ENCODE results near the gene RANGAP1. TPM values are rescaled to one million over a fixed set of nuclear protein-coding genes. Genes with fewer than 3 reads are reported as not detected.

Gene RANGAP1
- total RNA-seq, 2 experiments from 2014 or later = 150 to 151 TPM

DNA sequence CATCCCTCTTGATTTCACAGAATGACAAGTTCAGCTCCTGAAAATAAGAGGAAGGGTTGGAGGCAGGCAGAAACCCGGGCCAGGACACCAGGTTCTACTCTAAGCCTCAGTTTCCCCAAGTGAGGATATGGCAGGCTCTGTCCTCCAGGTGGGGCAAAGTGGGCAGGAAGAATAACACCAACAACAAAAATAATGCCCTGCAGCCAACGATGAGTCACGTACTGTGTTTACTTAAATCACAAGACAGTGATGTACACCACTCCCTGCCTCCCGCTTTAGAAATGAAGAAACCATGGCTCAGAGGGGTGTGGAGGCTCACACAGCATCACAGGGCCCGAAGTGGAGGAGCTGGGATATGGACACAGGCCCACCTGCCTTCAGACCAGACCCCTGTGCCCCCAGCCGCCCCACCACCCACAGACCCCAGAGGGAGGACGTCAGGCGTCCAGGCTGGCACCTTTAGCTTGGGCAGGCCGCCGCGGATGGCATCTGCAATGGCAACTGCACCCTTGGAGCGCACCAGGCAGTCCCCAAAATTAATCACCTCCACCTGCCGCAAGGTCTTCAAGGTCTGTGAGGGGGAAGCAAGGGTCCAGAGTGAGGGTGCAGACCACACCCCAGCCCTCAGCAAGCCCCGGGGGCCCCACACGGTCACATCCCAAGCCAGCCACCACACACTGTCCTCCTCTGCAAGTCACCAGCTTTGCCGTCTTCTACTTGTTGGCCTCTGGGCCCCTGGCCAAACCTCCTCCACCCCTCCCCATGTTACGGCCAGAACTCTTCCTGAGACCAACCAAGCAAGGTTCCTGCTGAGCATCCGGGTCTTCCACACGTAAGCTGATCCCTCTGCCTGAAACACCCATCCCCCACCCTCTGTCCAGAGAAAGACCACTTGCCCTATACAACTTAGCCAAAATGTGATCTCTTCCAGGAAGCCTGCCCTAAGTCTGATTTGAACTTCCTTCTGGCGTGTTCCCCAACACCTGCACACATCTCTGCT is 29.4 kb downstream of the RANGAP1 start:
- ChIA-PET POLR2A (interaction anchor here (1.0 to 1.8 kb wide), 5 partner anchors 13 to 84 kb away, joined by 3 to 6 read pairs (median 3); partner anchors contain the start of genes CHADL and RANGAP1), CTCF (interaction anchor here (1.3 to 1.4 kb wide), 2 partner anchors 19 kb away, joined by 3 to 4 read pairs; no protein-coding TSS in a partner anchor)
- H3K27me3 Mint-ChIP-seq = no peaks in the 10 kb centered on the region
- no peak overlapping the region for H3K4me3 Mint-ChIP-seq
- ATAC-seq (no peak), DNase-seq (no peak)
- TF ChIP-seq CTCF (IDR thresholded peaks at IDR 0.05) = no peak
- no peaks in the 10 kb centered on the region for H3K9me3 Mint-ChIP-seq
- intact Hi-C loops (cut with micrococcal nuclease) = no loop called here
- peaks cover 41% of the 10 kb centered on the region for H3K36me3 Mint-ChIP-seq (ENCODE audit: low read depth)
- H3K4me1 Mint-ChIP-seq (ENCODE audit: low read depth) = no peaks in the 10 kb centered on the region
- H3K27ac Mint-ChIP-seq = no peak overlapping the region

GRCh38 chr22:41254230-41254629 is 31.8 kb downstream of the RANGAP1 start:
- no peak for ATAC-seq
- Mint-ChIP-seq H3K9me3 (no peaks in the 10 kb centered on the region), H3K27me3 (no peaks in the 10 kb centered on the region)

DNA sequence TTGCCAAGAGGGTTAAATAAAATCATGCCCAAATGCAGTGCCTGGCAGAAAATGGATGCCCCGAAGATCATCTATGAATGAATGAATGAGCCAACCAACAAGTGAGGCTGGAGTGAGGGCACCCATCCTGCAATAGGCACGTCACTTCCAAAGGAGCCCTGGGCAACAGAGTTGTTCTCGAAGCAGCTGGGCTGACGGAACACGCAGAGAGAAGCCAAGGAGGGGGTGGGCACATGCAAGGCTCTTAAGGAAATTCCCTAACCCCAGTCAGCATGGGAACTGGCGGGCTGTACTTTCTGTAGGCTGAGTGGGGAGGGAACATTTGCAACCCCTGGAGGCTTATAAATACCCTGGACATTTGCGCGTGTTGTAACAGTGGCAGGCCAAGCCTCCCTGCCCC is 33.6 kb downstream of the RANGAP1 start:
- ATAC-seq (no peak), DNase-seq (no peak)
- Mint-ChIP-seq H3K4me3 (no peak overlapping the region), H3K9me3 (no peaks in the 10 kb centered on the region), H3K4me1 (ENCODE audit: low read depth) (no peaks in the 10 kb centered on the region), H3K27ac (no peak overlapping the region), H3K27me3 (no peaks in the 10 kb centered on the region), H3K36me3 (ENCODE audit: low read depth) (peaks cover 44% of the 10 kb centered on the region)
- no peak for TF ChIP-seq CTCF (IDR thresholded peaks at IDR 0.05)
- ChIA-PET CTCF (interaction anchor here (1.0 kb wide), 1 partner anchor 12 kb away, joined by 3 read pairs; no protein-coding TSS in a partner anchor), POLR2A (interaction anchor here (0.8 to 1.1 kb wide), 3 partner anchors 10 to 411 kb away, joined by 3 to 4 read pairs (median 3); no protein-coding TSS in a partner anchor)
- intact Hi-C loops (cut with micrococcal nuclease) = no loop called here

More at GRCh38 chr22:41254230-41254629, 31.8 kb downstream of the RANGAP1 start:
- DNase-seq = no peak
- Mint-ChIP-seq H3K36me3 (ENCODE audit: low read depth) (peaks cover 48% of the 10 kb centered on the region), H3K27ac (peak overlapping the region; percentile 27), H3K4me1 (ENCODE audit: low read depth) (no peaks in the 10 kb centered on the region), H3K4me3 (no peak overlapping the region)
- ChIA-PET CTCF (no interaction called here), POLR2A (interaction anchor here (1.6 kb wide), 1 partner anchor 10 kb away, joined by 7 read pairs; no protein-coding TSS in a partner anchor)
- no peak for TF ChIP-seq CTCF (IDR thresholded peaks at IDR 0.05)
- intact Hi-C loops (cut with micrococcal nuclease) = no loop called here

- ATAC-seq (no peak), DNase-seq (no peak)
- Mint-ChIP-seq H3K4me1 (ENCODE audit: low read depth) (no peaks in the 10 kb centered on the region), H3K27me3 (no peaks in the 10 kb centered on the region), H3K9me3 (no peaks in the 10 kb centered on the region), H3K4me3 (no peak overlapping the region), H3K27ac (no peak overlapping the region), H3K36me3 (ENCODE audit: low read depth) (peaks cover 33% of the 10 kb centered on the region)
- ChIA-PET CTCF (interaction anchor here (1.8 kb wide), 1 partner anchor 12 kb away, joined by 4 read pairs; no protein-coding TSS in a partner anchor), POLR2A (no interaction called here)
- no peak for TF ChIP-seq CTCF (IDR thresholded peaks at IDR 0.05)
- intact Hi-C loops (cut with micrococcal nuclease) = no loop called here
Observed at GRCh38 chr22:41250127-41250526, 35.9 kb downstream of the RANGAP1 start.

DNA sequence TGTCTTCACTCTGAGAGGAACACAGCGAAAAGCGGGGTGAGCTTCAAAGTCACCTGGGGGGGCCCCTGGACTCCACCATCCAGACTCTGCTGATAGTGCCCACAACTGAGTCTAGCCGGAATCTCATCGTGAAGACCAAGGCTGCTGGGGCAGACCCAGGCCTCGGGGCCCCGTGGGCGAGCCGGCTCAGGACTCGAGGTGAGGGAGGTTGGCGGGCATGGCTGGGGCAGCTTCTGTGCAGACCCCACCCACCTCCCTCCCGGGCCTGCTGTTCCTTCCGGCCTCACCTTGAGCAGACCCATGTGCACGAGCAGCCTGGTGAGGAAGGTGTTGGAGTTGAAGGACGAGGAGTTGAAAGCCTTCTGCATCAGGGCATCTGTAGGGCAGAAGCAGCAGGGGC is 36.5 kb downstream of the RANGAP1 start:
- ChIA-PET POLR2A (no interaction called here), CTCF (interaction anchor here (1.8 kb wide), 1 partner anchor 11 kb away, joined by 4 read pairs; no protein-coding TSS in a partner anchor)
- ATAC-seq = no peak
- no peaks in the 10 kb centered on the region for H3K9me3 Mint-ChIP-seq
- no peaks in the 10 kb centered on the region for H3K4me1 Mint-ChIP-seq (ENCODE audit: low read depth)
- H3K27ac Mint-ChIP-seq = no peak overlapping the region
- DNase-seq = no peak
- H3K4me3 Mint-ChIP-seq = no peak overlapping the region
- TF ChIP-seq CTCF (IDR thresholded peaks at IDR 0.05) = no peak
- H3K36me3 Mint-ChIP-seq (ENCODE audit: low read depth) = peaks cover 35% of the 10 kb centered on the region
- intact Hi-C loops (cut with micrococcal nuclease) = no loop called here
- H3K27me3 Mint-ChIP-seq = no peaks in the 10 kb centered on the region
